ENCODE data around the gene KMO. TPM values are rescaled to one million over a fixed set of nuclear protein-coding genes. Genes with fewer than 3 reads are reported as not detected.
A peak's percentile ranks its signal among the peaks of the same experiment; 100 is the strongest.

Gene KMO
- total and polyA plus RNA-seq, 2 of the 13 experiments (the other 11 are each of a cell fraction or from before 2014, with no cell fraction given), result 0.01 TPM; not detected in 1

DNA sequence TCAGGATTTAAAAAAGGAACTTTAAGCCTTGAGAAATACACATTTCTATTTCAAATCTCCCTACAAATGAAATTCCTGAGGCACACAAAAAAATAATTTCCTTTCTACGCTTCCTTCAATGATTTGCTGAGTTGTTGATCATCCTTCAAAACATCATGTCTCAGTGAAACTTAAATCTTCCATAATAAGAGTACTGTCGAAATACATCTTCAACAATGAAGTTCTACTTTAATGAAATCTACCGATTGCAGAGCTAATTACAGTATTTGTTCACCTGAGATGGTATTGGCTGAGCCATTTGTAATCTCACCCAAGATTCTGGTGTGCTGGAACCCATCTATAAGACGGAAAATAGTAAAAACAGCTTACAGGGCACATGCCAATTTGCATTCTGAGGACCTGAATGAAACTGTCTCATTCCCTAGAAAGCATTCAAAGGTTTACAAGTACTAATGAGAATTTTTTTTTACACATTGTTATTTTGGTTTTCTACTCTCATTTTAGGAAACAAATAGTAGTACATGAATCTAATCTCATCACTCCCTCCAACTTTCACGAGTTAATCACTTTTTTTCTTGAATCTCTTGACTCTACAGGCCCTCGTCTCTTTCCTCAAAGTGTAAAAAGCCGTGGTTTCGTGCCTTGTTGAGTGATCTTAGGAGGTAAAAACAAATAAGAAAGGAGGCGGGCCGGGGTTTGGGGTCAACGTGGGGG lies 106.9 kb downstream of the KMO start (continued):
- TF ChIP-seq, protein P1, sequence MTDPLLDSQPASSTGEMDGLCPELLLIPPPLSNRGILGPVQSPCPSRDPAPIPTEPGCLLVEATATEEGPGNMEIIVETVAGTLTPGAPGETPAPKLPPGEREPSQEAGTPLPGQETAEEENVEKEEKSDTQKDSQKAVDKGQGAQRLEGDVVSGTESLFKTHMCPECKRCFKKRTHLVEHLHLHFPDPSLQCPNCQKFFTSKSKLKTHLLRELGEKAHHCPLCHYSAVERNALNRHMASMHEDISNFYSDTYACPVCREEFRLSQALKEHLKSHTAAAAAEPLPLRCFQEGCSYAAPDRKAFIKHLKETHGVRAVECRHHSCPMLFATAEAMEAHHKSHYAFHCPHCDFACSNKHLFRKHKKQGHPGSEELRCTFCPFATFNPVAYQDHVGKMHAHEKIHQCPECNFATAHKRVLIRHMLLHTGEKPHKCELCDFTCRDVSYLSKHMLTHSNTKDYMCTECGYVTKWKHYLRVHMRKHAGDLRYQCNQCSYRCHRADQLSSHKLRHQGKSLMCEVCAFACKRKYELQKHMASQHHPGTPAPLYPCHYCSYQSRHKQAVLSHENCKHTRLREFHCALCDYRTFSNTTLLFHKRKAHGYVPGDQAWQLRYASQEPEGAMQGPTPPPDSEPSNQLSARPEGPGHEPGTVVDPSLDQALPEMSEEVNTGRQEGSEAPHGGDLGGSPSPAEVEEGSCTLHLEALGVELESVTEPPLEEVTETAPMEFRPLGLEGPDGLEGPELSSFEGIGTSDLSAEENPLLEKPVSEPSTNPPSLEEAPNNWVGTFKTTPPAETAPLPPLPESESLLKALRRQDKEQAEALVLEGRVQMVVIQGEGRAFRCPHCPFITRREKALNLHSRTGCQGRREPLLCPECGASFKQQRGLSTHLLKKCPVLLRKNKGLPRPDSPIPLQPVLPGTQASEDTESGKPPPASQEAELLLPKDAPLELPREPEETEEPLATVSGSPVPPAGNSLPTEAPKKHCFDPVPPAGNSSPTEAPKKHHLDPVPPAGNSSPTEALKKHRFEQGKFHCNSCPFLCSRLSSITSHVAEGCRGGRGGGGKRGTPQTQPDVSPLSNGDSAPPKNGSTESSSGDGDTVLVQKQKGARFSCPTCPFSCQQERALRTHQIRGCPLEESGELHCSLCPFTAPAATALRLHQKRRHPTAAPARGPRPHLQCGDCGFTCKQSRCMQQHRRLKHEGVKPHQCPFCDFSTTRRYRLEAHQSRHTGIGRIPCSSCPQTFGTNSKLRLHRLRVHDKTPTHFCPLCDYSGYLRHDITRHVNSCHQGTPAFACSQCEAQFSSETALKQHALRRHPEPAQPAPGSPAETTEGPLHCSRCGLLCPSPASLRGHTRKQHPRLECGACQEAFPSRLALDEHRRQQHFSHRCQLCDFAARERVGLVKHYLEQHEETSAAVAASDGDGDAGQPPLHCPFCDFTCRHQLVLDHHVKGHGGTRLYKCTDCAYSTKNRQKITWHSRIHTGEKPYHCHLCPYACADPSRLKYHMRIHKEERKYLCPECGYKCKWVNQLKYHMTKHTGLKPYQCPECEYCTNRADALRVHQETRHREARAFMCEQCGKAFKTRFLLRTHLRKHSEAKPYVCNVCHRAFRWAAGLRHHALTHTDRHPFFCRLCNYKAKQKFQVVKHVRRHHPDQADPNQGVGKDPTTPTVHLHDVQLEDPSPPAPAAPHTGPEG (CRISPR knock-in tag; IDR thresholded peaks at IDR 0.05), result no peak
- TF ChIP-seq ZNF280D (CRISPR knock-in tag; IDR thresholded peaks at IDR 0.05) (no peak), ASH2L (IDR thresholded peaks at IDR 0.05; ENCODE audit: insufficient read length, low read depth, low read length) (peak; percentile 9), TBL1XR1 (IDR thresholded peaks at IDR 0.05; ENCODE audit: borderline replicate concordance, low read length, partially characterized antibody) (no peak)
- TF ChIP-seq, protein P2, sequence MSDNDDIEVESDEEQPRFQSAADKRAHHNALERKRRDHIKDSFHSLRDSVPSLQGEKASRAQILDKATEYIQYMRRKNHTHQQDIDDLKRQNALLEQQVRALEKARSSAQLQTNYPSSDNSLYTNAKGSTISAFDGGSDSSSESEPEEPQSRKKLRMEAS (IDR thresholded peaks at IDR 0.05), result 0 out of 2 replicates have a peak, but pooled peaks have one; percentile 19

Data from HepG2 (cell line).